GM12872 (cell line): ENCODE results near the gene ADGRB3.

Experiments used
- TF ChIP-seq, protein P1 (sequence below): IDR thresholded peaks from 3 replicates; pipeline ENCODE4 v1.5.1; 2011; ENCODE audit warnings: low read depth, mild to moderate bottlenecking, low read length, moderate library complexity; ENCODE audit not compliant: insufficient read depth

ADGRB3 gene

GRCh38 chr6:69423785-69424184 is 788.7 kb downstream of the ADGRB3 start:
- TF ChIP-seq, protein P1, sequence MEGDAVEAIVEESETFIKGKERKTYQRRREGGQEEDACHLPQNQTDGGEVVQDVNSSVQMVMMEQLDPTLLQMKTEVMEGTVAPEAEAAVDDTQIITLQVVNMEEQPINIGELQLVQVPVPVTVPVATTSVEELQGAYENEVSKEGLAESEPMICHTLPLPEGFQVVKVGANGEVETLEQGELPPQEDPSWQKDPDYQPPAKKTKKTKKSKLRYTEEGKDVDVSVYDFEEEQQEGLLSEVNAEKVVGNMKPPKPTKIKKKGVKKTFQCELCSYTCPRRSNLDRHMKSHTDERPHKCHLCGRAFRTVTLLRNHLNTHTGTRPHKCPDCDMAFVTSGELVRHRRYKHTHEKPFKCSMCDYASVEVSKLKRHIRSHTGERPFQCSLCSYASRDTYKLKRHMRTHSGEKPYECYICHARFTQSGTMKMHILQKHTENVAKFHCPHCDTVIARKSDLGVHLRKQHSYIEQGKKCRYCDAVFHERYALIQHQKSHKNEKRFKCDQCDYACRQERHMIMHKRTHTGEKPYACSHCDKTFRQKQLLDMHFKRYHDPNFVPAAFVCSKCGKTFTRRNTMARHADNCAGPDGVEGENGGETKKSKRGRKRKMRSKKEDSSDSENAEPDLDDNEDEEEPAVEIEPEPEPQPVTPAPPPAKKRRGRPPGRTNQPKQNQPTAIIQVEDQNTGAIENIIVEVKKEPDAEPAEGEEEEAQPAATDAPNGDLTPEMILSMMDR: no peak

DNA sequence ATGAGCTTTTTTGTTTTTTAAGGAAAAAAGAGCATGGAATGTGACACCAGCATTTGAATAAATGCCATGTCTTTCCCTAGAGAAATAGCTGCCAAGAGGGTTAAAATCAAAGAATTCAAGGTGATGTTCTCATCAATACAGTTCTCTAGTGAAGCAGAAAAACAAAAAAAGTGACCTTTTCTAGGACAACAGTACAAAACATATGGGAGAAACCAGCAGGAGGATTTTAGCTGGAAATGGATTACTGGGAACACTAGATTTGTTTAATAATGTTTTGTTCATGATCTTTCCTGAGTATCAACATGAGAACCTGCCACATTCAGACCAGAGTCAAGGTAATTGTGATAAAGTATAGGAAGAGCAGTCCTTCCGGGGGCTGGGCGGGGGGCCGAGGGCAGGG is 789.5 kb downstream of the ADGRB3 start:
- TF ChIP-seq, protein P1: no peak

DNA sequence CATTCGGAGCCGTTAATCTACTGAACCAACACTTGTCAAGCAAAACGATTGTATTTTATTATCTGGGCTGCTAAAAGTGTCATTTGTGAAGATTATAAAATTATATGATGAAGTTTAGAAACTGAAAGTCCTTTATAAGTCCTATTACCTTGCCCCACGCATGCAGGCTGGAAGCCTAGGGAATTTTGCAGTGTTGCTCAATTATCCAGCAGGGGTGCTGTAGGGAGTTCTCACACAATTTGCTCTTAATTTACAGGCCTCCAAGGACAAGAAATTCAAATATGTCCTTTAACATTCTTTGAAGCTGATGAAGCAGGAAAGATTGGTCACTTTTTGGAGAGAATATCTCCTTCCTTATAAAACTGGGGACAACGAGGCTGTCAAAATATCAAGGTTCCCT is 792.8 kb downstream of the ADGRB3 start:
- TF ChIP-seq, protein P1: no peak

DNA sequence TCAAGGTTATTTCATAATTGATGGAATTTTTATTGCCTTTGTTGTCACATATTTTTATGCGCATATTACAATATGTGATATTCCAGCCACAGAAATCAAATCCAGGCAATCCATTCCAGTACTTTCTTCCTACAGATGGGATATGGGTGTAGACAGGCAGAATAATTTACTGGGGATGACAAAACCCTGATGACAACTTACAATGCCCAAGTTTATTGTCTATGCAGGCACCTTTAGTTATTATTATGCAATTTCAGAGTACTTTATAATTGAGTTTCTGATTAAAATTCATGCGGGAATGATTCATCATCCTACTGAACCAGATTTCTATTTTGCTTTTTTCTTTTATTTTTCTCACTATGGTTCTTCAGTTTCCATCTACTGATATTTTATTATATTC is 803.0 kb downstream of the ADGRB3 start:
- TF ChIP-seq, protein P1: no peak
